HG03565 (cell line): Measurements from ENCODE around the gene TRIM27.
"Not testable (repeated sequence)": the region's sequence is repeated elsewhere in the genome, so short reads cannot be mapped to it uniquely, and the experiment has no call there.

Experiments used
- ATAC-seq: cut with Tn5 transposase; IDR thresholded peaks from one replicate; pipeline ENCODE4 v1.9.1; 2021; ENCODE audit warnings: mild to moderate bottlenecking, moderate library complexity; ENCODE audit not compliant: unreplicated experiment

The TRIM27 gene

GRCh38 chr6:28900577-28901256 lies 23.1 kb downstream of the TRIM27 start:
- ATAC-seq = no peak

DNA sequence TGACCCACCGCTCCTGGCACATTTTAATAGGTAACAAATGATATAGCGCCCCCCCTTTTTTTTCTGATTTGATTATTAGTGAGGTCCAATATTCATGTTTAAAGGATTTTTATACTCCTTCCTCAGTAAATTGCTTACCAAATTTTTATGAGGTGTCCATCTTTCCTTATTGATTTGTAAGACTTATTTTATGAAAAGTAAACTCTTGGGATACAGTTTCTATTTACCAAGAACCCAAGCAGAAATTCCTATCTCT lies 25.1 kb downstream of the TRIM27 start:
- ATAC-seq = no peak

GRCh38 chr6:28897369-28897745 lies 26.4 kb downstream of the TRIM27 start:
- ATAC-seq = no peak

GRCh38 chr6:28896505-28897368 lies 27.0 kb downstream of the TRIM27 start:
- ATAC-seq = peak; percentile 25

GRCh38 chr6:28895131-28895812 lies 28.5 kb downstream of the TRIM27 start:
- ATAC-seq = peak; percentile 59

DNA sequence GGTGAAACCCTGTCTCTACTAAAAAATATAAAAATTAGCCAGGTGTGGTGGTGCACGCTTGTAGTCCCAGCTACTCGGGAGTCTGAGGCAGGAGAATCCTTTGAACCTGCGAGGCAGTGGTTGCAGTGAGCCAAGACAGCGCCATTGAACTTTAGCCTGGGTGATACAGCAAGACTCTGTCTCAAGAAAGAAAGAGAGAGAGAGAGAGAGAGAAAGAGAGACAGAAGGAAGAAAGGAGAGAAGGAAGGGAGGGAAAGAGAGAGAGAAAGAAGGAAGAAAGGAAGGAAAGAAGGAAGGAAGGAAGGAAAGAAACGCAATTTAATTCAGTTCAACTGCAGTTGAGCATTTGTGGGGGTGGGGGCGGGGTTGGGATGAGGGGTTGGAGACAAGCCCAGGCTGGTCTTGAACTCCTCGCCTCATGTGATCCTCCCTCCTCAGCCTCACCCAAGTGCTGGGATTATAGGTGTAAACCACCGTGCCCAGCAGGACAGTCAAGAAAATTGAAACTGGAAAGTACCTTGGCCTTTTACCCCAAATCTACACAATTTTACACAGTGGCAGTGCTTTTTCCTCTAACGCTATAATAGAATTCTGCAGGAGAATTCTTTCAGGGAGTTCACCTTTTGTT lies 30.5 kb downstream of the TRIM27 start:
- ATAC-seq = no peak

GRCh38 chr6:28892525-28892924 lies 31.3 kb downstream of the TRIM27 start:
- ATAC-seq = no peak

DNA sequence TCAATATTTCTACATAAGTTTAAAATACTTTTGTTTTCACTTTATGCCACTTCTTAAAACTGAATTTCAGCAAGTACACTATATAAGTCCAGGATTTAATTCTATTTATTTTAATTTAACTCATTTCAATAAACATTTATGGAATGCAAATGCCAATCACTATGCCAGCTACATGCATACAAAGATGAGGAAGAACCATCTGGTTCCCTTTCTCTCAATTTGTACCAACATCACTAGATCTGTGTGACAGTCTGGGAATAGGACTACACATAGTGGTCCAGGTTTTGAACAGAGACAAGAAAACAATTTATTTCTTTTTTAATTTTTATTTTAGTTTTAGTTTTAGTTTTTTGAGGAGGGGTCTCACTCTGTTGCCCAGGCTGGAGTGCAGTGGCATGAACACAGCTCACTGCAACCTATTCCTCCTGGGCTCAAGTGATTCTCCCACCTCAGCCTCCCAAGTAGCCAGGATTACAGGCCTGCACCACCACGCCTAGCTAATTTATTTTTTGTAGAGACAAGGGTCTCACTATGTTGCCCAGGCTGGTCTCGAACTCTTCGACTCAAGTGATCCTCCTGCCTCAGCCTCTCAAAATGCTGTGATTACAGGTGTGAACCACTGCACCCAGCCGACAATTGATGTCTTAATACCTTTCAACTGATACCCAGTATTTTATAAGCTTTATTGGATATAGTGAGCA lies 35.8 kb downstream of the TRIM27 start:
- no peak for ATAC-seq

DNA sequence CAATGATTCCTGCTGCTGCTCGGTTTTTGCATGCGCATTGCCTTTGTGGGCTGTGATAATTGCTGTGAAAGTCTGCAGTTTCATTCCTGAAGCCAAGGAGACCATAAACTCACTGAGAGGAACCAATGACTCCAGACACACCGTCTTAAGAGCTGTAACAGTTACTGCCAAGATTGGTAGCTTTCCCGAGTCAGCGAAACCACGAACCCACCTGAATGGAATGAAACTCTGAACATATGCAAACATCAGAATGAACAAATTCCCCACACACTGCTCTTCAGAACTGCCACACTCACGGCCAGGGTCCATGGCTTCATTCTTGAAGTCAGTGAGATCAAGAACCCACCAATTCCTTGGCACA lies 37.7 kb downstream of the TRIM27 start:
- ATAC-seq = no peak

DNA sequence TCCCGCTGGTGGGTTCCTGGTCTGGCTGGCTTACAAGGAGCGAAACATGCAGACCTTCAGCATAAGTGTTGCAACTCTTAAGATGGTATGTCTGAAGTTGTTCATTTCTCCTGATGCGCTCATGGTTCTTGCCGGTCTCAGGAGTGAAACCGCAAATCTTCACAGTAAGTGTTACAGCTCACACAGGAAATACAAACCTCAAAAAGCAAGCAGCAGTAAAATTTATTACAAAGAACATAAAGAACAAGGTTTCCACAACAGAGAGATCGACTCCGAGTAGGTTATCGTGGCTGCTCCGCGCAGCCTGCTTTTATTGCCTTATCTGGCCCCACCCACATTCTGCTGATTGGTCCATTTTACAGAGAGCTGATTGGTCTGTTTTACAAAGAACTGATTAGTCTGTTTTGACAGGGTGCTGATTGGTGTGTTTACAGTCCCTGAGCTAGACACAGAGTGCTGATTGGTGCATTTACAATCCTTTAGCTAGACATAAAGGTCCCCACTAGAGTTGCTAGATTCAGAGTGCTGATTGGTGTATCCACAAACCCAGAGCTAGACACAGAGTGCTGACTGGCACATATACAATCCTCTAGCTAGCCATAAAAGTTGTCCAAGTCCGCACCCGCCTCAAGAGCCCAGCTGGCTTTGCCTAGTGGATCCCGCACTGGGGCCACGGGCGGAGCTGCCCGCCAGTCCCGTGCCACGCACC lies 39.2 kb downstream of the TRIM27 start:
- no peak for ATAC-seq

- ATAC-seq = no peak
Measured at GRCh38 chr6:28880894-28881780, 42.6 kb downstream of the TRIM27 start.

GRCh38 chr6:28880519-28880893 lies 43.3 kb downstream of the TRIM27 start:
- ATAC-seq = no peak

DNA sequence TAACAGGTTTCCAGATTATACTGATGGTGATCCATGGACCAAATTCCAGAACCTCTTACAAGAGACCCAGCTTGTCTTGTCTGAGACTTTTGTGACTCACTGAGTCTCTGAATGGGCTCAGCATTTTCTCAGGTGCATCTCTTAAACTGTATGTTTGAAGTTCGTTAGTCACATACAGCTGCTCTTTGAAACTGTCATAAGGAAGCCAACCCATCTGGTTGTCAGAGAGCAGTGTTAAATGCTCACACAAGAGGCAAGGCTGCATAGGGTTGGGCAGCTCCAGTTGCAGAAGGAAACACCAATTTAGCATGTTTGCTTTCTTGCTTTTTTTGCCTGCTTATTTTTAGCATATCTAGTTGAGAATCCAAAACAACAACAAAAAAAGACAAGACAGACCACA lies 47.1 kb downstream of the TRIM27 start:
- ATAC-seq = no peak

- no peak for ATAC-seq
Measured at GRCh38 chr6:28875191-28875747, 48.5 kb downstream of the TRIM27 start.

- ATAC-seq = not testable (repeated sequence)
Measured at GRCh38 chr6:28872157-28872817, 51.5 kb downstream of the TRIM27 start.

- no peak for ATAC-seq
Measured at GRCh38 chr6:28871335-28872156, 52.2 kb downstream of the TRIM27 start.

- no peak for ATAC-seq
Measured at GRCh38 chr6:28868873-28869272, 54.9 kb downstream of the TRIM27 start.

- no peak for ATAC-seq
Measured at GRCh38 chr6:28867086-28867409, 56.7 kb downstream of the TRIM27 start.
